Activated CD4-positive, alpha-beta T cell treated with anti-CD3 and anti-CD28 coated beads, Interleukin-2, amount 50 U/mL, for 24 hours (primary cell): ENCODE data around the gene NOXO1.

ENCODE experiments used
- DNase-seq, 2 donors: peaks; one replicate each; pipeline ENCODE4 v3.0.0-alpha.2; 2020; ENCODE audit warnings: low read depth in 1 of 2, low spot score in 1 of 2

NOXO1 gene

GRCh38 chr16:1981398-1981836, at the start of gene NOXO1:
TSS of gene NOXO1 (minus strand) at chr16:1981469. CDS start at chr16:1981179, 290 bp downstream.
- no peak for DNase-seq

- DNase-seq: no peak
Observed at GRCh38 chr16:2030036-2030435, 48.8 kb upstream of the NOXO1 start.

- DNase-seq: no peak
Observed at GRCh38 chr16:2029350-2029749, 48.1 kb upstream of the NOXO1 start.

GRCh38 chr16:2028620-2029220, 47.5 kb upstream of the NOXO1 start:
- DNase-seq: no peak

GRCh38 chr16:2028146-2028545, 46.9 kb upstream of the NOXO1 start:
- no peak for DNase-seq

- no peak for DNase-seq
Observed at GRCh38 chr16:2027024-2028010, 46.0 kb upstream of the NOXO1 start.

- no peak for DNase-seq
Observed at GRCh38 chr16:2026461-2027023, 45.3 kb upstream of the NOXO1 start, which contains the start of gene NHERF2. TSS of gene NHERF2 (plus strand) at chr16:2026902. CDS start at chr16:2027006, 104 bp downstream.

GRCh38 chr16:2025878-2026460, 44.7 kb upstream of the NOXO1 start:
- no peak for DNase-seq

- DNase-seq: no peak
Observed at GRCh38 chr16:2025251-2025650, 44.0 kb upstream of the NOXO1 start.

GRCh38 chr16:2024032-2024420, 42.8 kb upstream of the NOXO1 start:
- no peak for DNase-seq

- peak; percentile 92 to 94 for DNase-seq
Observed at GRCh38 chr16:2023092-2024031, 42.1 kb upstream of the NOXO1 start.

- no peak for DNase-seq
Observed at GRCh38 chr16:2022723-2023091, 41.4 kb upstream of the NOXO1 start.

GRCh38 chr16:2019921-2020831, 38.9 kb upstream of the NOXO1 start:
- DNase-seq: no peak

- DNase-seq: no peak
Observed at GRCh38 chr16:2019518-2019920, 38.2 kb upstream of the NOXO1 start, which contains the start of gene NPW. TSS of gene NPW (plus strand) at chr16:2019785.

- DNase-seq: no peak
Observed at GRCh38 chr16:2016407-2016922, 35.2 kb upstream of the NOXO1 start.

GRCh38 chr16:2015947-2016208, 34.6 kb upstream of the NOXO1 start:
- DNase-seq: no peak

GRCh38 chr16:2015117-2015946, 34.1 kb upstream of the NOXO1 start:
- DNase-seq: no peak

- no peak for DNase-seq
Observed at GRCh38 chr16:2013527-2013926, 32.3 kb upstream of the NOXO1 start.
